ENCODE data around the gene CNDP2. TPM values are rescaled to one million over a fixed set of nuclear protein-coding genes. Genes with fewer than 3 reads are reported as not detected.

Gene CNDP2
- total and polyA plus RNA-seq, 2 donors from 2014 or later: 499 to 740 TPM

- TF ChIP-seq CTCF (IDR thresholded peaks at IDR 0.05; ENCODE audit: borderline replicate concordance, extremely low read depth, insufficient read depth): no peak
- H3K9ac ChIP-seq (ENCODE audit: low read length in 3 of 3): no peak overlapping the region
Observed at GRCh38 chr18:74506448-74507084, 10.4 kb downstream of the CNDP2 start.

GRCh38 chr18:74507097-74507881, 11.1 kb downstream of the CNDP2 start:
- TF ChIP-seq CTCF (IDR thresholded peaks at IDR 0.05; ENCODE audit: borderline replicate concordance, extremely low read depth, insufficient read depth): no peak
- no peak overlapping the region for H3K27ac ChIP-seq (ENCODE audit: low read depth in 2 of 2, low read length in 2 of 2)
- intact Hi-C loops (cut with DNase I): no loop called here
- H3K9me3 ChIP-seq (ENCODE audit: control insufficient read depth in 2 of 3, insufficient read depth in 1 of 3, low read length in 3 of 3): no peaks in the 10 kb centered on the region
- FAIRE-seq (no peak), DNase-seq (peak in 2 of 5 donors; percentile 3 to 51)
- H3K27me3 ChIP-seq (ENCODE audit: control insufficient read depth, insufficient read depth, low read length): no peaks in the 10 kb centered on the region
- H3K4me1 ChIP-seq (ENCODE audit: control insufficient read depth in 2 of 3, insufficient read depth in 2 of 3, low read depth in 1 of 3, low read length in 3 of 3): peaks cover 0 to 8% (median 4%) of the 10 kb centered on the region in 3 donors
- H3K36me3 ChIP-seq (ENCODE audit: control insufficient read depth in 2 of 3, insufficient read depth in 3 of 3, low read length in 3 of 3): peaks cover 14 to 68% (median 48%) of the 10 kb centered on the region in 3 donors
- H3K4me3 ChIP-seq (ENCODE audit: low read length in 3 of 3): no peak overlapping the region
- H3K9ac ChIP-seq (ENCODE audit: low read length in 3 of 3): no peak overlapping the region

More at GRCh38 chr18:74506448-74507084, 10.4 kb downstream of the CNDP2 start:
- DNase-seq: peak in 1 of 5 donors; percentile 46
- intact Hi-C loops (cut with DNase I): no loop called here
- FAIRE-seq: no peak
- Histone ChIP-seq H3K4me3 (ENCODE audit: low read length in 3 of 3) (no peak overlapping the region), H3K9me3 (ENCODE audit: control insufficient read depth in 2 of 3, insufficient read depth in 1 of 3, low read length in 3 of 3) (no peaks in the 10 kb centered on the region), H3K36me3 (ENCODE audit: control insufficient read depth in 2 of 3, insufficient read depth in 3 of 3, low read length in 3 of 3) (peaks cover 12 to 64% (median 44%) of the 10 kb centered on the region in 3 donors), H3K27me3 (ENCODE audit: control insufficient read depth, insufficient read depth, low read length) (no peaks in the 10 kb centered on the region), H3K4me1 (ENCODE audit: control insufficient read depth in 2 of 3, insufficient read depth in 2 of 3, low read depth in 1 of 3, low read length in 3 of 3) (peaks cover 0 to 11% (median 4%) of the 10 kb centered on the region in 3 donors), H3K27ac (ENCODE audit: low read depth in 2 of 2, low read length in 2 of 2) (no peak overlapping the region)

- DNase-seq (peak in 1 of 5 donors; percentile 44), FAIRE-seq (no peak)
- H3K9ac ChIP-seq (ENCODE audit: low read length in 3 of 3): no peak overlapping the region
- peaks cover 14 to 68% (median 49%) of the 10 kb centered on the region in 3 donors for H3K36me3 ChIP-seq (ENCODE audit: control insufficient read depth in 2 of 3, insufficient read depth in 3 of 3, low read length in 3 of 3)
- TF ChIP-seq CTCF (IDR thresholded peaks at IDR 0.05; ENCODE audit: borderline replicate concordance, extremely low read depth, insufficient read depth): no peak
- intact Hi-C loops (cut with DNase I): no loop called here
- H3K4me3 ChIP-seq (ENCODE audit: low read length in 3 of 3): no peak overlapping the region
- no peaks in the 10 kb centered on the region for H3K9me3 ChIP-seq (ENCODE audit: control insufficient read depth in 2 of 3, insufficient read depth in 1 of 3, low read length in 3 of 3)
- no peaks in the 10 kb centered on the region for H3K27me3 ChIP-seq (ENCODE audit: control insufficient read depth, insufficient read depth, low read length)
- H3K4me1 ChIP-seq (ENCODE audit: control insufficient read depth in 2 of 3, insufficient read depth in 2 of 3, low read depth in 1 of 3, low read length in 3 of 3): peaks cover 0 to 4% (median 1%) of the 10 kb centered on the region in 3 donors
- H3K27ac ChIP-seq (ENCODE audit: low read depth in 2 of 2, low read length in 2 of 2): no peak overlapping the region
Observed at GRCh38 chr18:74507927-74508326, 11.8 kb downstream of the CNDP2 start.

All from kidney (tissue), 14 donors.